Stimulated activated naive CD8-positive, alpha-beta T cell treated with anti-CD3 and anti-CD28 coated beads, Interleukin-15, Interleukin-2, amounts not matched to agents 100 ng/mL and 50 ng/mL, for 24 hours (primary cell): ENCODE results near the gene TNS3.
A peak's percentile ranks its signal among the peaks of the same experiment; 100 is the strongest.

ENCODE experiments used
- H3K27ac Mint-ChIP-seq: one replicate; pipeline ENCODE4 v1.8.0; 2021; ENCODE audit warnings: mild to moderate bottlenecking, mixed read lengths
- H3K27me3 Mint-ChIP-seq: one replicate; pipeline ENCODE4 v1.8.0; 2021; ENCODE audit warnings: mixed read lengths
- H3K36me3 Mint-ChIP-seq: one replicate; pipeline ENCODE4 v1.8.0; 2021; ENCODE audit warnings: low read depth, mixed read lengths
- H3K4me1 Mint-ChIP-seq: one replicate; pipeline ENCODE4 v1.8.0; 2021; ENCODE audit warnings: low read depth, mixed read lengths
- H3K4me3 Mint-ChIP-seq: one replicate; pipeline ENCODE4 v1.8.0; 2021; ENCODE audit warnings: mild to moderate bottlenecking, mixed read lengths
- H3K9me3 Mint-ChIP-seq: one replicate; pipeline ENCODE4 v1.8.0; 2021; ENCODE audit warnings: mixed read lengths

TNS3 gene

DNA sequence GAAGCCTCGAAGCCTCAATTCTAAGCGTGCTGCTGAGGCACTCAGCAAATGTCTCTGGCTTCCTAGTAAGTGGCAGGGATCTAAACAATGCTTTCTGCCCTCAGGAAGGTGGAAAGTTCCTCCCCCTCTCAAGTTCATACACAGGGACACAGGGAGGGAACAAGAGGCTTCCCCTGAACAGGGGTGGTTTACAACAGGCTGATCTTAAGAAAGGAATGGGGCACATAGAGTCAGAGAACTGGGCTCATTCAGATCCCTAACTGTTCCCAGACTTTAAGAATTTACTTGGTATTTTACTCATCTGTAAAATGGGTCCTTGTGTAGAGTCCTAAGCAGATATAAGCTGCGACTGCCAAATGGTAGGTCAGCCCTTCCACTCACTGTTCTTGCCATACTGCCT, 2.5 kb downstream of the TNS3 start:
- H3K9me3 Mint-ChIP-seq = no peaks in the 10 kb centered on the region
- H3K27ac Mint-ChIP-seq = no peak overlapping the region
- H3K36me3 Mint-ChIP-seq = no peaks in the 10 kb centered on the region
- peaks cover 28% of the 10 kb centered on the region for H3K27me3 Mint-ChIP-seq
- H3K4me1 Mint-ChIP-seq = peaks cover 47% of the 10 kb centered on the region
- no peak overlapping the region for H3K4me3 Mint-ChIP-seq

DNA sequence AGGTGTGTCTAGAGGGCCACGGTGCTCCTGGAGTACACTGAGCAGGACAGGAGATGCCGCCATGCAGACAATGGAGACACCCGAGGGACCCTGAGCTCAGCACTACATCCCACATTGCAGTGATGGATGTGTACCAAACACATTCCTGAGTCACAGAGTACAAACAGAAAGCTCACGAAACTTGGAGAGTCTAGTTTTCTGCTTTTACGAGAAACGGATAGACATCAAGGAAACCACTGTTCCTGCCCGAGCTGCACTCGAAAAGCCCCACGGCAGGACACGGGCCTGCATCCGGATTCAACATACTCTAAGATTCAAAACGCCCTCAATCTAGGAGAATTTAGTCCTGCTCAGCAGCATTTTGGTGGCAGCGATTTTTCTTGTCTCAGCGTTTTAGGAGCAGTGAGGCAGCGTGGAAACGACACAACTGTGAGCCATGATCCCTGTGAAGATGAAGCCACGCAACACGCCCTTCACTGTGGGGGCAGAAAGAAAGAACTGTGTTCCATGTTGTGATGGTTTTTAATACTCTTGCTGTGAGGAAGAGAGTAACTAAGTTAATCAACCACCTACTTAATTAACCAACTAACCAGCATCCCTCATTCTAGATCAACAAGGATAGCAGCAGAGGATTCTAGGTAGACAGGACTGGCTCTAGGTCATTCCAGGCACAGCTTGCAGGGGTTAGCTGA, 3.2 kb downstream of the TNS3 start:
- H3K27ac Mint-ChIP-seq = peak overlapping the region; percentile 5
- H3K9me3 Mint-ChIP-seq = no peaks in the 10 kb centered on the region
- H3K36me3 Mint-ChIP-seq = no peaks in the 10 kb centered on the region
- peaks cover 50% of the 10 kb centered on the region for H3K4me1 Mint-ChIP-seq
- H3K4me3 Mint-ChIP-seq = no peak overlapping the region
- peaks cover 27% of the 10 kb centered on the region for H3K27me3 Mint-ChIP-seq

DNA sequence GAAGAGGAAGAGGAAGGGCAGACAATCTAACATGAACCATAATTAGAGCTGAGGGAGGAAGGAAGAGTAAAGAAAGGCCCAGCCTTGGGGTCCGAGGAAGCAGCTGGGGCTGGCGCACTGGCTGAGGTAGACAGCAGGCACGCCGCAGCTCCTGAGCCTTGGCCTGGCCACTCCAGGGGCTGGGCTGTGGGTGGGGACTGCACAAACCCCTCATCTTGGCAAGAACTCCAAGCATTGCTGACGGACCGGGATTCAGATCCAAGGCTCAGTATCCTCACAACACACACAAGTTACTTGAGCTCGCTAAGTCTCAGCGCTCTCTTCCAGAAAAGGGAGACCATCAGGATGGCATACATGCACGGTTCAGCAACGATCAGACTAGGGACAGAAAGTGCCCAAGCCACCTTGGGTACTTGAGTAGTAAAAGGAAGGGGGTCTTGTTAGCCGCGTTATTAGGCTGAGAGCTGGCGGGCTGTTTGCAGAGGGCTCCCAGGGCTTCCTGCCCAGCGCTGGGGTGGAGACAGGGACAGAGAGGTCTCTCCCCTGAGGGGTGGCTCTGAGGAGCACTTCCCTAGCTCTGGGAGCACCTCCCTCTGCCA, 4.5 kb downstream of the TNS3 start:
- Mint-ChIP-seq H3K27ac (no peak overlapping the region), H3K4me1 (peaks cover 57% of the 10 kb centered on the region), H3K9me3 (no peaks in the 10 kb centered on the region), H3K4me3 (no peak overlapping the region), H3K36me3 (no peaks in the 10 kb centered on the region), H3K27me3 (peaks cover 13% of the 10 kb centered on the region)

DNA sequence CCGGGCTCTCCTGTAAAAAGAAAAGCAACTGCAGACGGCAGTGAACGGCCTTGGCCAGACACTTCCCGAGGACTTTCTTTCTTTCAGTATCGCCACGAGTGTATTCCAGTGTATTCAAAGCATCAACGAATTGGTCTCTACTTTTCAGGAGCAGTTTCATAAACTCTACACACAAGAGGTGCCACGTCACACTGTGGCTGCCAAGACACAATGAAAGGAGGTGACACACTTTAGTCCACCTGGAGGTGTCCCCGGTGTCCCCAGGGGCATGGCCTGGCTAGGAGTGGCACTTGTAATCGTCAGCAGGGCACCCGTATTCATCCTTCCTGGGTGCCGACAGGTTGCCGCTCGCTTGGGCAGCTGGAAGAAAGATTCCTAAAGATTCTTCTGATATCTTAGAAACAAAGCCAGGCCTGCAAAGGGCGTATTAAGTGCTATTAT, 5.0 kb downstream of the TNS3 start:
- Mint-ChIP-seq H3K27me3 (peaks cover 11% of the 10 kb centered on the region), H3K27ac (no peak overlapping the region), H3K4me1 (peaks cover 57% of the 10 kb centered on the region), H3K36me3 (no peaks in the 10 kb centered on the region), H3K9me3 (no peaks in the 10 kb centered on the region), H3K4me3 (no peak overlapping the region)

DNA sequence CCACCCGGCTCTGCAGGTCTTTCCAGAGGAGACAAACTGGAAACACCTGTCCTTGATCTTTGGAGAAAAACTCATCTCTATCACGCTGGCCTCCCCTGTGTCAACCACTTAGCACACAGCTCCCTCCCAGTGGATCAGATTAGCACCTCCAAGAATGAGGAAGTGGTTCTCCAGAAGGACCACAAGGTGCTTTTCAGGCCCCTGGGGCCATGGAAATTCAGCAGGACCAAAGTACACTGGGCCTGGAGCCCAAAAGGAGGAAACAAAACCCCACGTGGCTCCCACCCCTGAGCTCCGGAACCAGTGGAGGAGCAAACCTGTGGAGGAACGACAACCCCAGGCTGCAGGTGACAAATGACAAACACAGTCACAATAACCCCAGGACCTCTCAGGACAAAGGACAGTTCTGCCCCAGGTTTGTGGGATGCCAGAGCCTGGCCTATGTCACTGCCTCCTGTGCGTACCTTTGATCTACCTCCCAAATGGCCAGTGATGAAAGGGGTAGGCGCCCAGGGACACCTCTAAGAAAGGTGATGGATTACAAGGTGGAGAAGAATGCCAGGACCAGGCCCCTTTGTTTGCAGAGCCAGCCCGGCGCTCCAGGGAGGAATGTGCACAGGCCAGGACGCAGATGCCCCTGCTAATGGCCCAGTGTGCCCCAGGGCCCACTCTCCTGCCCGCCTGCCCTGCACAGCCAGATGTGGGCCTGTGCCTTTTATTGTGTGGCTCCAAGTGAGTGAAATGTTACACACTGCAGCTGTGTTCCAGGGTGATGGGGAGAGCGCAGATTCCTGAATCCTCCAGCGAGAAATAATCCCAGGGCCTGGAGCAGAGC, 5.7 kb downstream of the TNS3 start:
- Mint-ChIP-seq H3K4me1 (peaks cover 60% of the 10 kb centered on the region), H3K9me3 (no peaks in the 10 kb centered on the region), H3K27ac (no peak overlapping the region), H3K4me3 (no peak overlapping the region), H3K36me3 (no peaks in the 10 kb centered on the region), H3K27me3 (peaks cover 12% of the 10 kb centered on the region)

DNA sequence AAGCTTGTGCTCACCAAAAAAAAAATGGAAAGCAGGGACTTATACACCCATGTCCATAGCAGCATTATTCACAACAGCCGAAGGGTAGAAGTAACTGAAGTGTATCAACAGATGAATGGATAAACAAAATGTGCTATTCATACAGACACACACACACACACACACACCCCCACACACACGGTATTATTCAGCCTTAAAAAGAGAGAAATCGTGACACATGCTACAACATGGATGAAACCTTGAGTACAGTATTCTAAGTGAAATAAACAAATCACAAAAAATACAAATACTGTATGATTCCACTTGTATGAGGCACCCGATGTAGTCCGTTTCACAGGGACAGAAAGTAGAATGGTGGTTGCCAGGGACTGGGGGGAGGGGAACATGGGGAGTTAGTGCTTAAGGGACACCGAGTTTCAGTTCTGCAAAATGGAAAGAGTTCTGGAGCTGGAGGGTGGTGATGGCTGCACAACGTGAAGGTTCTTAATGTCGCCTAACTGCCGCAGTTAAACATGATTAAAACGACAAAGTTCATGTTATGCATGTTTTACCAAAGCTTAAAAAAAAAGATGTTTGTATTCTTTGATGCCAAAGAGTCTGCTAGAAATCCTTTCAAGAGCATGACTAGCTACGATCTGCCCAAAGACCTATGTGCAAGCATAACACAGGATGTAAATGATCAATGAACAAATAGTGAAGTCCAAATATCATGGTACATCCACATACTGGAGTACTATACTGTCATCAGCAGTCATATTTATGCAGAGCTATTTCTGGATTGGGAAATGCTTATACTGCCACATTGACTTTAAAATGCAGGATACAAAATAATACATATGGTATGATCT, 7.2 kb downstream of the TNS3 start:
- Mint-ChIP-seq H3K4me1 (peaks cover 63% of the 10 kb centered on the region), H3K36me3 (no peaks in the 10 kb centered on the region), H3K27ac (no peak overlapping the region), H3K9me3 (no peaks in the 10 kb centered on the region), H3K27me3 (peaks cover 3% of the 10 kb centered on the region), H3K4me3 (peak overlapping the region; percentile 45)

DNA sequence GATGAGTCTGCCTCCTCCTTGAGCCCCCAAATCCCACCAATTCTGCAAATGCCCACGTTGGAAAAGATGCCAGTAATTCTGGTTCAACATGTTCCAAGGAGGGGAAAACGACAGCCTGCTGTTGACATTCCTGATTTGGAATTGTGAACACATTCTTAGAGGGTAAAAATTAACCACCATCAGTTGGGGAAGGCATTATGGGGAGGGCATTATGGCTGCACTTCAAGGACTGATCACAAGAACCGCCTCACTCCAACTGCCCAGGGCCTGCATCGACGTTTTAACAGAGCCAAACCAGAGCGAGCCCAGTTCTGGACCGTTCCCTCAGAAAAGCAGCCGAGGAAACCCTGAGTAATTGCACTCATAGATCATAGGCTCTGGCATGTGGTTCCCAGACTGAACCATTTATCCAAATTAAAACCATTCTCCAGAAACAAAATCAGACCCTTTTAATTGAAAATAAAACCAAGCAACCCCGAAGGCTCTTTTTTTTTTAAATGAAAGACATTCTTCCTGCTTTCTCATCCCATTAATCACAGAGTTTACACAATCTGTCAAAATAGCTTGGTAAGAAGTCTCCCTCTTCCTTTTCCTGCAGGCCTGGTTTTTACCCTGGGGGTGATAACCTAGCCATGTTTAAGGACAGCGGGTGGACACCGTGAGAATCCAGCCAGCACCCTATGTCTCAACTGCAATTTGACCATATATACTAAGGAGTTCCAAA, 8.0 kb downstream of the TNS3 start:
- Mint-ChIP-seq H3K27me3 (peaks cover 3% of the 10 kb centered on the region), H3K27ac (no peak overlapping the region), H3K4me1 (peaks cover 55% of the 10 kb centered on the region), H3K9me3 (no peaks in the 10 kb centered on the region), H3K4me3 (peak overlapping the region; percentile 45), H3K36me3 (no peaks in the 10 kb centered on the region)

DNA sequence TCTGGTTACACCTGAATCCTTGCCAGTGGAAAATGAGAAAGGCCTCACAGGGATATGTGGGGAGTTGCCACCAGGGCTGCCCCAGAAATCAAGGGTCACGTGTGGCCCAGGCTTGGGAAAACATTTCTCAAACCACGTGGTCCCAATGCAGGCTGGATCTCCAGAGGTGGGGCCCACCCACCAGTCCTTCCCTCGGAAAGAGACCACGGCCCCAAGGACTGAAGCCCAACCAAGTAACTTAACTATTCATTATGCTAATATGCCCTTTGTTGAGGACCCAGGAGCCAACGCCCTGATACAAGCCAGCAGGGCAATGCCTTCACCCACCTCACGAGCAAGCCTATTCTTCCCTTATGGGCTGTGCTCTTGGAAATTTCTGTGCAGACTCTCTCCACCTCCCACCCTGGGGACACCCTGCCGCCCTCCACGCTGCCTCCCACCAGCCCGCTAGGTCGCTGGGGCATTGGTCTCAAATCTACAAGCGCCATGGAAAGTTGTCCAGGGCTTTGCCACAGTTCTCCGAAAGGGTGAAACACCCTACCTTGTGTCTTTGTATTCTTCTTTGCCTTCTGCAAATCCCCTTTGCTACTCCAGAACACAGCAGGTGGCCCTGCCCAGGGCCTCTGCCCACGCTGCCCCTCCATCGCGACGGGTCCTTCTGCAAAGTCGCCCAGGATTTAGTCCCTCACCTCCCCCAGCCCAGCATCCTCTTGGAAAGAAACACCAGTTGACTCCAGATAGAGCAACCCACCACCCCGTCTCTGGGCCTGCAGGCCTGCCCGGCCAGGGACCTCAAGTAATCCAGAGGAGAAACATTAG, 8.8 kb downstream of the TNS3 start:
- Mint-ChIP-seq H3K36me3 (no peaks in the 10 kb centered on the region), H3K4me1 (peaks cover 51% of the 10 kb centered on the region), H3K27me3 (peaks cover 3% of the 10 kb centered on the region), H3K4me3 (no peak overlapping the region), H3K27ac (no peak overlapping the region), H3K9me3 (no peaks in the 10 kb centered on the region)

DNA sequence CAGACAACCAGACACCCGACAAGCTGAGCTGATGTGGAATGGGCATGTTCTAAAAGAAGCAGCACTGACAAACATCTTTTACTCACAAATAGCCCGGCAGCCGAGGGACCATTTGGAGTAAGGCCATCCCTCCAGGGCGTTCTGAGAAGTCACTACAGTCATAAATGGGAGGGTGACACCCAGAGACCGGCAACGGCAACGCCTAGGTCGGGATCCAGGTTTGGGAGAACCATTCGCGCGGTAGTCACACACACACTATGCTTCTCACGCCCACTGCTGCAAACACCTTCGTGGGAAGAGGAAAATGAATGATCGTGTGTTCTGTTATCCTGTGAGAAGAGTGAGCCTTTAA, 9.8 kb downstream of the TNS3 start:
- H3K36me3 Mint-ChIP-seq = no peaks in the 10 kb centered on the region

DNA sequence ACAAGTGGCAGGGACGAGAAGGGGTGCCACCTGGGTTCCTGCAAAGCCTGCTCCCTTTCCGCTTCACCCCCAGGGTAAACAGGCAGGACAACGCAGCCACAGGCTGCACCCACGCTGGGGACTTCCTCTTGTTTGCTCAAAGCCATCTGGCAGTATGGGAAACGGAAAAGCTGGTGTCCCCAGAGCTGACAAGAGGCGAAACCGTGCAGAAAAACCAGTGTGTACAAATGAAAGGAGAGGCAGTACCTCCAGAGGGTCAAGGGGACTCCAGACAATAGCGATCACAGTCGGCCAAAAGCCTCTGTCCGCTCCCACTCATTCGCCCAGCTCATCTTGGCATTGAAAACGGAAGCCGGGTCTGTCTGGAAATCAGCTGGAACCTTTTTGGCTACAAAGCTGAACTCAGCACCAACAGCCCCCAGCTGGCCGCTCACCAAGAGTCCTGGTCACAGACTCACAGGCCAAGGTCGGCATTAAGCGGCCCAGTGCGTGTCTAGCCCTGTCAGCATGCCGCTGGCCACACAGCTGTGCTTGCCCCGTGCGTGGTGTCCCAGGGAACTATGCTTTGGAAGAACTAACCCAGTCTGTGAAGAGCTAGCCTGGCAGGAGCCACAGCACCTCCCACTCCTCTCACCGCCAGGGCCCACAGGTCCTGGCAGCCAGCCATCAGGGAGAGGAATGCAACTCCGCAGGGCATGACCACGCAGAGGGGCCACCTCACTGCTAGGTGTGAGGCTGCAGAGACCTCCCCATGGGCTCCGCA, 10.4 kb downstream of the TNS3 start:
- peaks cover 3% of the 10 kb centered on the region for H3K27me3 Mint-ChIP-seq
- H3K4me1 Mint-ChIP-seq = peaks cover 42% of the 10 kb centered on the region
- H3K36me3 Mint-ChIP-seq = no peaks in the 10 kb centered on the region
- peak overlapping the region; percentile 35 for H3K4me3 Mint-ChIP-seq
- no peak overlapping the region for H3K27ac Mint-ChIP-seq
- no peaks in the 10 kb centered on the region for H3K9me3 Mint-ChIP-seq

More for the DNA sequence above, 9.8 kb downstream of the TNS3 start:
- Mint-ChIP-seq H3K4me1 (peaks cover 46% of the 10 kb centered on the region), H3K27ac (no peak overlapping the region), H3K4me3 (no peak overlapping the region), H3K9me3 (no peaks in the 10 kb centered on the region), H3K27me3 (peaks cover 3% of the 10 kb centered on the region)

DNA sequence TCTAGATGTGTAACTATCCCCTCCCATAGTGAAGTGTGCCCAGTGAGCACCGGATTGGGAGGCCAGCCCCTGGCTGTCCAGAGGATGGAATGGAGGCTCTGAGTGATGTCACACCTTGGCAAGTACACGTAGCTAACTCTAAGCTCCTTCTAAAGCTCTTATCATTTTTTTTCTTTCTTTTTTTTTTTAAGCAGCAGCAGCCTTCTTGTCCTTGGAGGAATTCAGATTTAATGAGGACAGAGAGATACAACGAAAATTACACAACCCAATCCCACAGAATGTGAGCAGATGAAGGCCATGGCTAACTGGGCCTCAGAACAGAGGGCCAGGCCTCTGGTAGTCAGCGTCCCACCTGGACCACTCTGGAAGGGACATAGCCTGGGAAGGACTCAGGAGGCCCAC, 11.3 kb downstream of the TNS3 start:
- H3K4me3 Mint-ChIP-seq = no peak overlapping the region
- H3K4me1 Mint-ChIP-seq = peaks cover 35% of the 10 kb centered on the region
- H3K27me3 Mint-ChIP-seq = peaks cover 3% of the 10 kb centered on the region
- H3K36me3 Mint-ChIP-seq = no peaks in the 10 kb centered on the region
- no peak overlapping the region for H3K27ac Mint-ChIP-seq
- H3K9me3 Mint-ChIP-seq = no peaks in the 10 kb centered on the region

DNA sequence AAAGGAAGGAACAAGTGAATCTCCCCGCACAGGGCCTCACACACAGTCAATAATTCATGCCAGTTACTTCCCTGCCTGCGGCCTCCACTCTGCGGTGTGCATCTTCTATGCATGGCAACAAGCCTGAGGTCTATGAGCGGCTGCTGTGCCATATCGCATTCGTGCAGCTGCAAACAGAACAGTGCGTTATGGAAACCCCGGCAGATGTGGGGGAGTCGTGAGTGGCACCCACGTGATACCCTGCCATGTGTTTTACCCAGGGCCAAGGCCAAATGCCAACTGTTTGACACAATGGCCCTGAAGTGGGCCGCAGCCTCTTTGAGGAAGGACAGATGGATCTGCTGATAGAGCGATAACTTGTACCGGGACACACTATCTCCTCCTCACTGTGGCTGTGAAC, 13.4 kb downstream of the TNS3 start:
- Mint-ChIP-seq H3K27me3 (peaks cover 3% of the 10 kb centered on the region), H3K36me3 (no peaks in the 10 kb centered on the region), H3K4me1 (peaks cover 22% of the 10 kb centered on the region), H3K27ac (no peak overlapping the region), H3K9me3 (no peaks in the 10 kb centered on the region), H3K4me3 (no peak overlapping the region)

DNA sequence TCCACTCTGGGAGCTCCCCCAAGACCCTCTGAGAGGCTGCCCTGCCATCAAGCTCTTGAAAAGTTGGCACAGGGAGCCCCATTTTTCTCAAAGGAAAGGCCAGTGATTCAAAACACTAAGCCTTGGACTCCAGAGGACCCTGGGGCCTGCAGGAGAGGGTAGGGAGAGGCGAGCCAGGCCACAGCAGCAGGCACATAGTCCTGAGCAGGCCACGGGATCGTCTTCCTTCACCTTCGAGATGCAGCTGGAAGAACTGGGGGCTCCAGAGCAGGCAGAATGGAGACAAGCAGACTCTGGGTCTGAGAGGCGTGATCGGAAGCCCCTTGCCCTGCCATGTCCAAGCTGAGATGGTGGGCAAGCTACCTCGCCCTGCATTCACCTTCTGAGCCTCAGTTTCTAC, 13.9 kb downstream of the TNS3 start:
- Mint-ChIP-seq H3K36me3 (no peaks in the 10 kb centered on the region), H3K27ac (no peak overlapping the region), H3K4me1 (peaks cover 17% of the 10 kb centered on the region), H3K9me3 (no peaks in the 10 kb centered on the region), H3K27me3 (peaks cover 3% of the 10 kb centered on the region), H3K4me3 (no peak overlapping the region)
